Gastroesophageal sphincter (tissue), 4 donors: ENCODE results near the gene AP3M1. TPM values are rescaled to one million over a fixed set of nuclear protein-coding genes. Genes with fewer than 3 reads are reported as not detected.

ENCODE experiments used
- ATAC-seq: fragments of 150-250 bp; one replicate; pipeline ENCODE4 v1.9.1; 2016; ENCODE audit warnings: mild to moderate bottlenecking, moderate library complexity
- H3K27ac ChIP-seq, 4 donors: fragments of 200-600 bp; sonication (generic) in 3 of 4; 1 replicate in 3 of 4; 2 replicates in 1 of 4; pipeline ENCODE4 v1.5.1; 2016 to 2019
- H3K27me3 ChIP-seq: fragments of 200-600 bp; sonication (generic); one replicate; pipeline ENCODE4 v1.5.1; 2019
- H3K36me3 ChIP-seq, 2 donors: fragments of 200-600 bp; sonication (generic); one replicate each; pipeline ENCODE4 v1.5.1; 2019; ENCODE audit warnings: control low read depth in 1 of 2
- H3K4me1 ChIP-seq, 3 donors: fragments of 200-600 bp; sonication (generic); 1 replicate in 2 of 3; 2 replicates in 1 of 3; pipeline ENCODE4 v1.5.1; 2016 to 2019; ENCODE audit warnings: control low read depth in 2 of 3
- H3K4me3 ChIP-seq, 2 donors: fragments of 200-600 bp; sonication (generic); one replicate each; pipeline ENCODE4 v1.5.1; 2019; ENCODE audit warnings: mild to moderate bottlenecking in 1 of 2, moderate library complexity in 1 of 2
- H3K9me3 ChIP-seq, 3 donors: fragments of 200-600 bp; sonication (generic); one replicate each; pipeline ENCODE4 v1.5.1; 2017 to 2019; ENCODE audit warnings: control low read depth in 2 of 3
- CTCF ChIP-seq, 4 experiments: fragments of 200-600 bp in 2 of 4; fragments of 450-650 bp in 2 of 4; sonication (generic) in 1 of 4; IDR thresholded peaks; one replicate each; pipeline ENCODE4 v1.5.1; 2017 to 2019; ENCODE audit warnings: antibody characterized with exemption in 4 of 4, mild to moderate bottlenecking in 2 of 4, moderate library complexity in 2 of 4
- EP300 ChIP-seq: sonication (generic); formaldehyde crosslinking; IDR thresholded peaks from one replicate; pipeline ENCODE4 v1.6.1; 2017; ENCODE audit warnings: antibody characterized with exemption, mild to moderate bottlenecking
- POLR2A ChIP-seq, 2 donors: fragments of 450-650 bp; IDR thresholded peaks; one replicate each; pipeline ENCODE4 v1.6.1; 2017; ENCODE audit warnings: antibody characterized with exemption in 2 of 2, mild to moderate bottlenecking in 2 of 2, moderate library complexity in 1 of 2
- POLR2AphosphoS5 ChIP-seq: sonication (generic); formaldehyde crosslinking; IDR thresholded peaks from one replicate; pipeline ENCODE4 v1.6.1; 2017; ENCODE audit warnings: antibody characterized with exemption
- WGBS, 2 donors: methylation state at CpG; one replicate each; pipeline ENCODE4 v1.1.5; 2018; ENCODE audit warnings: low coverage in 1 of 2; 5-methylcytosine and 5-hydroxymethylcytosine counted together
- total RNA-seq, 4 donors: library from RNA; depleted of rRNA; stranded (reverse); fragments of >200 nt; gene quantifications; one replicate each; pipeline ENCODE4 v1.1.0, GENCODE V29; 2016

Gene AP3M1
- total RNA-seq, 4 donors from 2014 or later, result 29.4 to 41.7 (median 31.7) TPM

GRCh38 chr10:74174521-74174920 is 23.9 kb upstream of the AP3M1 start:
- 47 to 49% methylated on average over 3 of the region's 3 CpGs for WGBS, 2 donors

GRCh38 chr10:74171625-74172024 is 21.0 kb upstream of the AP3M1 start:
- Histone ChIP-seq H3K9me3 (no peaks in the 10 kb centered on the region), H3K27me3 (no peaks in the 10 kb centered on the region), H3K36me3 (no peaks in the 10 kb centered on the region), H3K4me3 (no peak overlapping the region), H3K27ac (no peak overlapping the region), H3K4me1 (peaks cover 0 to 6% (median 0%) of the 10 kb centered on the region in 3 donors)
- 85 to 88% methylated on average over 2 of the region's 2 CpGs for WGBS, 2 donors
- TF ChIP-seq POLR2A (IDR thresholded peaks at IDR 0.05), result no peak
- TF ChIP-seq EP300, result no peak
- TF ChIP-seq CTCF (IDR thresholded peaks at IDR 0.05), result no peak
- TF ChIP-seq POLR2AphosphoS5, result no peak
- no peak for ATAC-seq

More at GRCh38 chr10:74174521-74174920, 23.9 kb upstream of the AP3M1 start:
- Histone ChIP-seq H3K27ac (no peak overlapping the region), H3K9me3 (no peaks in the 10 kb centered on the region), H3K36me3 (no peaks in the 10 kb centered on the region), H3K4me3 (no peak overlapping the region), H3K4me1 (peaks cover 0 to 19% (median 0%) of the 10 kb centered on the region in 3 donors), H3K27me3 (no peaks in the 10 kb centered on the region)
- no peak for TF ChIP-seq CTCF (IDR thresholded peaks at IDR 0.05)
- TF ChIP-seq POLR2AphosphoS5, result no peak
- TF ChIP-seq POLR2A (IDR thresholded peaks at IDR 0.05), result no peak
- TF ChIP-seq EP300, result no peak
- ATAC-seq, result no peak

GRCh38 chr10:74167443-74167842 is 16.8 kb upstream of the AP3M1 start:
- no peak overlapping the region for H3K27ac ChIP-seq
- H3K4me3 ChIP-seq, result no peak overlapping the region
- no peaks in the 10 kb centered on the region for H3K9me3 ChIP-seq
- ATAC-seq, result no peak
- no peaks in the 10 kb centered on the region for H3K36me3 ChIP-seq
- TF ChIP-seq POLR2AphosphoS5, result no peak
- no peak for TF ChIP-seq EP300
- no peak for TF ChIP-seq POLR2A (IDR thresholded peaks at IDR 0.05)
- TF ChIP-seq CTCF (IDR thresholded peaks at IDR 0.05), result no peak
- H3K27me3 ChIP-seq, result no peaks in the 10 kb centered on the region
- H3K4me1 ChIP-seq, result no peaks in the 10 kb centered on the region
- WGBS, 2 donors, result no CpG with 5 or more reads among the region's 1 CpG

GRCh38 chr10:74165530-74165901 is 14.9 kb upstream of the AP3M1 start:
- WGBS, 2 donors, result 47 to 63% methylated on average over 2 of the region's 2 CpGs
- no peak for TF ChIP-seq POLR2A (IDR thresholded peaks at IDR 0.05)
- no peak for TF ChIP-seq EP300
- TF ChIP-seq POLR2AphosphoS5, result no peak
- no peak for TF ChIP-seq CTCF (IDR thresholded peaks at IDR 0.05)
- no peaks in the 10 kb centered on the region for H3K36me3 ChIP-seq
- no peaks in the 10 kb centered on the region for H3K27me3 ChIP-seq
- no peak for ATAC-seq
- no peak overlapping the region for H3K4me3 ChIP-seq
- no peaks in the 10 kb centered on the region for H3K9me3 ChIP-seq
- no peak overlapping the region for H3K27ac ChIP-seq
- H3K4me1 ChIP-seq, result no peaks in the 10 kb centered on the region

GRCh38 chr10:74164716-74165529 is 14.3 kb upstream of the AP3M1 start:
- WGBS, 2 donors, result 76 to 79% methylated on average over 4 to 5 of the region's 6 CpGs
- TF ChIP-seq POLR2A (IDR thresholded peaks at IDR 0.05) (no peak), EP300 (no peak), CTCF (IDR thresholded peaks at IDR 0.05) (no peak), POLR2AphosphoS5 (no peak)
- Histone ChIP-seq H3K9me3 (no peaks in the 10 kb centered on the region), H3K4me3 (no peak overlapping the region), H3K27ac (no peak overlapping the region), H3K27me3 (no peaks in the 10 kb centered on the region), H3K36me3 (no peaks in the 10 kb centered on the region), H3K4me1 (no peaks in the 10 kb centered on the region)
- ATAC-seq, result no peak
